ENCODE measurements around the gene C19orf25.

DNA sequence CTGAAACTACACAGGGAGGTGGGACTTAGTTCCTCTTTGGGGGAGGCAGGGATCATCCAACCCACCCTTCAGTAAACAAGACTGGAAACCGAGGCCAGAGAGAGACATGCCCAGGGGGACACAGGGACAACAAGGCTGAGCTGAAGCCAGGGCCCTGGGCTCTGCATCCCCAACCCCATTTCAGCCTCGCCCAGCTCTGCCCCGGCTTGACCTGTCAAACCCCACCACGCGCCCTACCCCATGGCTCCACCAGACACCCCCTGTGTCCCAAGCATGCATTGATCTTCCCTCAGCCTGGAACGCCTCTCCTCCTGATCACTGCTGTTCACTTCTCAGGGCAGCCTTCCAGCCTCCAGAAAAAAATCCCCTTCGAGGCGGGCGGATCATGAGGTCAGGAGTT is 31.1 kb downstream of the C19orf25 start:
- TF ChIP-seq, protein P1, sequence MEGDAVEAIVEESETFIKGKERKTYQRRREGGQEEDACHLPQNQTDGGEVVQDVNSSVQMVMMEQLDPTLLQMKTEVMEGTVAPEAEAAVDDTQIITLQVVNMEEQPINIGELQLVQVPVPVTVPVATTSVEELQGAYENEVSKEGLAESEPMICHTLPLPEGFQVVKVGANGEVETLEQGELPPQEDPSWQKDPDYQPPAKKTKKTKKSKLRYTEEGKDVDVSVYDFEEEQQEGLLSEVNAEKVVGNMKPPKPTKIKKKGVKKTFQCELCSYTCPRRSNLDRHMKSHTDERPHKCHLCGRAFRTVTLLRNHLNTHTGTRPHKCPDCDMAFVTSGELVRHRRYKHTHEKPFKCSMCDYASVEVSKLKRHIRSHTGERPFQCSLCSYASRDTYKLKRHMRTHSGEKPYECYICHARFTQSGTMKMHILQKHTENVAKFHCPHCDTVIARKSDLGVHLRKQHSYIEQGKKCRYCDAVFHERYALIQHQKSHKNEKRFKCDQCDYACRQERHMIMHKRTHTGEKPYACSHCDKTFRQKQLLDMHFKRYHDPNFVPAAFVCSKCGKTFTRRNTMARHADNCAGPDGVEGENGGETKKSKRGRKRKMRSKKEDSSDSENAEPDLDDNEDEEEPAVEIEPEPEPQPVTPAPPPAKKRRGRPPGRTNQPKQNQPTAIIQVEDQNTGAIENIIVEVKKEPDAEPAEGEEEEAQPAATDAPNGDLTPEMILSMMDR (conservative IDR thresholded peaks at IDR 0.05; ENCODE audit: low read depth, low read length) = no peak
- TF ChIP-seq EZH2 (IDR thresholded peaks at IDR 0.05; ENCODE audit: borderline replicate concordance, low read depth, low read length, poor library complexity, severe bottlenecking) = no peak
